K562 (cell line): ENCODE measurements around the gene KRABD2.

Source experiments
- CBX5 ChIP-seq: IDR thresholded peaks from 2 replicates; pipeline ENCODE4 v1.6.1; 2014; ENCODE audit warnings: low read depth, borderline replicate concordance
- CEBPB ChIP-seq: fragments of 450-650 bp; IDR thresholded peaks from 2 replicates; pipeline ENCODE4 v1.6.1; 2016; ENCODE audit warnings: missing genetic modification characterization, missing compliant biosample characterization
- CREB5 ChIP-seq: fragments of 250-450 bp; sonication (Bioruptor Pico); IDR thresholded peaks from 2 replicates; pipeline ENCODE4 v1.5.0; 2020; ENCODE audit warnings: mild to moderate bottlenecking
- FIP1L1 ChIP-seq: fragments of 200-400 bp; formaldehyde crosslinking; IDR thresholded peaks from 2 replicates; pipeline ENCODE4 v1.6.1; 2018; ENCODE audit warnings: mild to moderate bottlenecking, low read depth, low read length; ENCODE audit not compliant: poor library complexity, severe bottlenecking
- FOXP1 ChIP-seq: sonication (generic); formaldehyde crosslinking; IDR thresholded peaks from 2 replicates; pipeline ENCODE4 v1.8.0; 2022; ENCODE audit warnings: mild to moderate bottlenecking, missing genetic modification reagents
- HNRNPLL ChIP-seq: fragments of 200-400 bp; formaldehyde crosslinking; IDR thresholded peaks from 2 replicates; pipeline ENCODE4 v1.6.1; 2017; ENCODE audit warnings: low read length, low read depth, mild to moderate bottlenecking; ENCODE audit not compliant: poor library complexity, severe bottlenecking
- MAFF ChIP-seq: IDR thresholded peaks from 2 replicates; pipeline ENCODE4 v1.6.1; 2012; ENCODE audit warnings: low read length, improper control_type of control experiment
- MCM5 ChIP-seq: fragments of 450-650 bp; IDR thresholded peaks from 2 replicates; pipeline ENCODE4 v1.6.1; 2016; ENCODE audit warnings: low read depth
- NR2C2 ChIP-seq, 2 experiments: fragments of 200-800 bp in 1 of 2; sonication (Bioruptor generic) in 1 of 2; sonication (generic) in 1 of 2; formaldehyde crosslinking in 1 of 2; IDR thresholded peaks; 2 replicates each; pipeline versions ENCODE4 v1.6.1 to v1.8.0; 2016 to 2022; ENCODE audit warnings: mild to moderate bottlenecking in 1 of 2, missing compliant biosample characterization in 1 of 2, missing genetic modification characterization in 1 of 2, missing genetic modification reagents in 1 of 2
- NUFIP1 ChIP-seq: fragments of 450-650 bp; IDR thresholded peaks from 2 replicates; pipeline ENCODE4 v1.6.1; 2018; ENCODE audit not compliant: partially characterized antibody
- PCBP1 ChIP-seq: fragments of 200-400 bp; formaldehyde crosslinking; IDR thresholded peaks from 2 replicates; pipeline ENCODE4 v1.6.1; 2018; ENCODE audit warnings: mild to moderate bottlenecking, low read depth, low read length; ENCODE audit not compliant: poor library complexity, severe bottlenecking
- PTTG1 ChIP-seq: fragments of 450-650 bp; IDR thresholded peaks from 2 replicates; pipeline ENCODE4 v1.6.1; 2016; ENCODE audit warnings: low read depth, mild to moderate bottlenecking, missing genetic modification characterization, missing compliant biosample characterization
- RBFOX2 ChIP-seq: fragments of 200-400 bp; formaldehyde crosslinking; IDR thresholded peaks from 2 replicates; pipeline ENCODE4 v1.6.1; 2017; ENCODE audit warnings: low read depth, mild to moderate bottlenecking, low read length, moderate library complexity
- RUNX1 ChIP-seq: sonication (generic); IDR thresholded peaks from 2 replicates; pipeline ENCODE4 v1.6.1; 2016; ENCODE audit warnings: antibody characterized with exemption, low read depth
- SMAD2 ChIP-seq: fragments of 150-350 bp; IDR thresholded peaks from 2 replicates; pipeline ENCODE4 v1.6.1; 2014; ENCODE audit warnings: low read depth, mild to moderate bottlenecking, low read length
- SRSF3 ChIP-seq: fragments of 200-400 bp; formaldehyde crosslinking; IDR thresholded peaks from 2 replicates; pipeline ENCODE4 v1.6.1; 2016; ENCODE audit warnings: mild to moderate bottlenecking, low read length, moderate library complexity; ENCODE audit not compliant: insufficient read depth
- TCF3 ChIP-seq: sonication (generic); formaldehyde crosslinking; IDR thresholded peaks from 2 replicates; pipeline ENCODE4 v1.4.0; 2020; ENCODE audit warnings: mild to moderate bottlenecking, missing genetic modification reagents
- ZBTB26 ChIP-seq: fragments of 450-650 bp; formaldehyde crosslinking; IDR thresholded peaks from 2 replicates; pipeline ENCODE4 v1.4.0; 2022; ENCODE audit warnings: missing genetic modification characterization
- ZBTB7A ChIP-seq: IDR thresholded peaks from 2 replicates; pipeline ENCODE4 v1.6.1; 2011; ENCODE audit warnings: low read depth, mild to moderate bottlenecking, low read length, moderate library complexity, borderline replicate concordance; ENCODE audit not compliant: control insufficient read depth
- ZKSCAN3 ChIP-seq: fragments of 250-450 bp; sonication (Bioruptor Pico); IDR thresholded peaks from 2 replicates; pipeline ENCODE4 v1.4.0; 2020
- ZNF280B ChIP-seq: fragments of 250-450 bp; sonication (Bioruptor Pico); IDR thresholded peaks from 2 replicates; pipeline ENCODE4 v1.5.1; 2021; ENCODE audit warnings: mild to moderate bottlenecking
- ZNF324 ChIP-seq: fragments of 250-450 bp; sonication (Bioruptor Pico); IDR thresholded peaks from 2 replicates; pipeline ENCODE4 v1.4.0; 2020; ENCODE audit warnings: mild to moderate bottlenecking
- TF ChIP-seq, protein P1 (sequence below): fragments of 250-450 bp; sonication (Bioruptor Pico); IDR thresholded peaks from 2 replicates; pipeline ENCODE4 v1.5.0; 2020; ENCODE audit warnings: mild to moderate bottlenecking, borderline replicate concordance

The KRABD2 gene

DNA sequence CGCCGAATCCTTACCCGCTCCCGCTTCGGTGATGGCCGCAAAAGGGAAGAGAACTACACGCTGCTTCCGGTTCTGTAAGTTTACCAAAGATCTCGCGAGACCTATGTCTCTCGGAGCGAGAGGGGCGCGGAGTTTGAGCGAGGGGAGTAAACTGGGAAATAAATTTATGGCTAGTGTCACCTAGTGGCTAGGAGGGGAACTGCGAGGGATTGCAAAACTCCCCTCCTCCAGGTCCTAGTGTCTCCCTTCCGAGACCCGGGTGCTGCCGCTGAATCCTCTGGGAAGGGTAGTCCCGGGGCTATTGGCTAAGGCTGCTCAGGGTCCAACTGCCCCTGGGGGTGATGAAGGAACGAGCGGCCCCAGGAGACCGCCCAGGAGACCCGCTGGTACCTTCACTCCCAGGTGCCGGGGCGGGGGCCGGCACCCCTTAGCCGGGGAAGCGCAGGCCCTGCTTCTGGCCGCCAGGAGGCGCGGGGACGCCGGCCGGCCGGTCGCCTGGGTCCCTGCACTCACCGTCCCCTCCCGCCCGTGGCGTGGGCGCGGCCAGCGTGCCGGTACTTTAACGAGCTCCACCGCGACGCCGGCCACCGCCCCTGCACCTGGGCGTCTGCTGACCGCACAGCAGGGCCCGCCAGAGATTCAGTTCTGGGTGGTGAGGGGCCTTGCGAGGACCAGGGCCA is 6.8 kb upstream of the KRABD2 start, which contains the start of gene RPL26 (continued):
- TF ChIP-seq ZBTB26 (CRISPR knock-in tag) = no peak
- no peak for TF ChIP-seq SRSF3
- peak; percentile 44 for TF ChIP-seq PCBP1
- TF ChIP-seq CBX5 = 0 out of 2 replicates have a peak, but pooled peaks have one; percentile 6
- no peak for TF ChIP-seq NUFIP1
- no peak for TF ChIP-seq CREB5 (CRISPR knock-in tag)
- TF ChIP-seq MAFF = no peak; the same call in 1 of the 2 replicates
- TF ChIP-seq, protein P1, sequence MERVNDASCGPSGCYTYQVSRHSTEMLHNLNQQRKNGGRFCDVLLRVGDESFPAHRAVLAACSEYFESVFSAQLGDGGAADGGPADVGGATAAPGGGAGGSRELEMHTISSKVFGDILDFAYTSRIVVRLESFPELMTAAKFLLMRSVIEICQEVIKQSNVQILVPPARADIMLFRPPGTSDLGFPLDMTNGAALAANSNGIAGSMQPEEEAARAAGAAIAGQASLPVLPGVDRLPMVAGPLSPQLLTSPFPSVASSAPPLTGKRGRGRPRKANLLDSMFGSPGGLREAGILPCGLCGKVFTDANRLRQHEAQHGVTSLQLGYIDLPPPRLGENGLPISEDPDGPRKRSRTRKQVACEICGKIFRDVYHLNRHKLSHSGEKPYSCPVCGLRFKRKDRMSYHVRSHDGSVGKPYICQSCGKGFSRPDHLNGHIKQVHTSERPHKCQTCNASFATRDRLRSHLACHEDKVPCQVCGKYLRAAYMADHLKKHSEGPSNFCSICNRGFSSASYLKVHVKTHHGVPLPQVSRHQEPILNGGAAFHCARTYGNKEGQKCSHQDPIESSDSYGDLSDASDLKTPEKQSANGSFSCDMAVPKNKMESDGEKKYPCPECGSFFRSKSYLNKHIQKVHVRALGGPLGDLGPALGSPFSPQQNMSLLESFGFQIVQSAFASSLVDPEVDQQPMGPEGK (CRISPR knock-in tag) = no peak
- no peak for TF ChIP-seq ZKSCAN3 (CRISPR knock-in tag)
- TF ChIP-seq RUNX1 = no peak
- TF ChIP-seq SMAD2 = no peak
- peak; percentile 23; the same call in 1 of the 2 replicates for TF ChIP-seq TCF3 (CRISPR knock-in tag)
- no peak for TF ChIP-seq ZNF324
- peak; percentile 70 for TF ChIP-seq ZBTB7A
- TF ChIP-seq MCM5 = no peak
- no peak for TF ChIP-seq NR2C2 (CRISPR knock-in tag; IDR thresholded peaks at IDR 0.05)
- peak; percentile 58; the same call in 1 of the 2 replicates for TF ChIP-seq NR2C2 (tag; IDR thresholded peaks at IDR 0.05)
- no peak for TF ChIP-seq ZNF280B
- peak; percentile 98 for TF ChIP-seq CEBPB (tag)
- peak; percentile 91 for TF ChIP-seq RBFOX2
- peak; percentile 68 for TF ChIP-seq FIP1L1
- TF ChIP-seq PTTG1 (tag) = no peak
- peak; percentile 62; the same call in 1 of the 2 replicates for TF ChIP-seq FOXP1 (CRISPR knock-in tag)
- peak; percentile 32 for TF ChIP-seq HNRNPLL
